Endodermal cell (in vitro differentiated cells): Measurements from ENCODE around the gene CEP83. TPM values are rescaled to one million over a fixed set of nuclear protein-coding genes. Genes with fewer than 3 reads are reported as not detected.
A peak's percentile ranks its signal among the peaks of the same experiment; 100 is the strongest.
"Not testable (repeated sequence)": the region's sequence is repeated elsewhere in the genome, so short reads cannot be mapped to it uniquely, and the experiment has no call there.

Source experiments
- DNase-seq: peaks from one replicate; pipeline ENCODE4 v3.0.0-alpha.2; 2017
- H3K27ac ChIP-seq: 2 replicates; pipeline ENCODE4 v1.5.1; 2013; ENCODE audit warnings: mild to moderate bottlenecking, low read depth, low read length, moderate library complexity
- H3K27me3 ChIP-seq: 2 replicates; pipeline ENCODE4 v1.6.1; 2013; ENCODE audit warnings: mild to moderate bottlenecking, low read length, moderate library complexity; ENCODE audit not compliant: insufficient read depth, control insufficient read depth, poor library complexity, severe bottlenecking
- H3K36me3 ChIP-seq: 2 replicates; pipeline ENCODE4 v1.7.0; 2013; ENCODE audit warnings: mild to moderate bottlenecking, low read length, moderate library complexity; ENCODE audit not compliant: control insufficient read depth, insufficient read depth
- H3K4me1 ChIP-seq: one replicate; pipeline ENCODE4 v1.7.0; 2013; ENCODE audit warnings: low read length; ENCODE audit not compliant: control insufficient read depth, insufficient read depth
- H3K4me3 ChIP-seq: 2 replicates; pipeline ENCODE4 v1.5.1; 2013; ENCODE audit warnings: mild to moderate bottlenecking, low read length, moderate library complexity
- H3K9ac ChIP-seq: 2 replicates; pipeline ENCODE4 v1.6.1; 2013; ENCODE audit warnings: mild to moderate bottlenecking, low read length, moderate library complexity; ENCODE audit not compliant: poor library complexity, severe bottlenecking; ENCODE audit errors: extremely low read depth
- H3K9me3 ChIP-seq: 2 replicates; pipeline ENCODE4 v1.6.1; 2013; ENCODE audit warnings: mild to moderate bottlenecking, low read length, moderate library complexity; ENCODE audit not compliant: control insufficient read depth
- H3K27ac Mint-ChIP-seq: 2 replicates; pipeline ENCODE4 v1.8.0; 2020; ENCODE audit warnings: mixed read lengths
- H3K27me3 Mint-ChIP-seq: 2 replicates; pipeline ENCODE4 v1.8.0; 2021; ENCODE audit warnings: mild to moderate bottlenecking, mixed read lengths; ENCODE audit not compliant: insufficient read depth
- H3K36me3 Mint-ChIP-seq: 2 replicates; pipeline ENCODE4 v1.8.0; 2020; ENCODE audit warnings: low read depth, mixed read lengths
- H3K4me1 Mint-ChIP-seq: 2 replicates; pipeline ENCODE4 v1.8.0; 2020; ENCODE audit warnings: mixed read lengths
- H3K4me3 Mint-ChIP-seq: 2 replicates; pipeline ENCODE4 v1.8.0; 2020; ENCODE audit warnings: mild to moderate bottlenecking, moderate library complexity, mixed read lengths
- H3K9me3 Mint-ChIP-seq: 2 replicates; pipeline ENCODE4 v1.8.0; 2020; ENCODE audit warnings: mild to moderate bottlenecking, mixed read lengths
- WGBS, 2 experiments: methylation state at CpG; one replicate each; pipeline versions ENCODE4 v1.1.5 to v1.1.7; 2013; ENCODE audit warnings: missing lambda C conversion rate in 2 of 2, mixed read lengths in 1 of 2; ENCODE audit not compliant: insufficient coverage in 1 of 2, insufficient read length in 1 of 2; 5-methylcytosine and 5-hydroxymethylcytosine counted together
- total RNA-seq, 2 donors: library from RNA; stranded (reverse); fragmentation: NEBNext Ultra II Directional in 1 of 2; extraction: Animal tissue kit (Norgen Biotek cat#: 25700) in 1 of 2; gene quantifications; 2 replicates in 1 of 2; 3 replicates in 1 of 2; pipeline ENCODE4 v1.2.1, GENCODE V29; 2021
- TF ChIP-seq, protein P1 (sequence below): fragments of 200-600 bp; sonication (generic); conservative IDR thresholded peaks from 2 replicates; pipeline ENCODE4 v1.5.0; 2021; ENCODE audit warnings: antibody characterized with exemption, mild to moderate bottlenecking

CEP83 gene
- total RNA-seq, 2 donors from 2014 or later: 28.6 to 36.3 TPM

DNA sequence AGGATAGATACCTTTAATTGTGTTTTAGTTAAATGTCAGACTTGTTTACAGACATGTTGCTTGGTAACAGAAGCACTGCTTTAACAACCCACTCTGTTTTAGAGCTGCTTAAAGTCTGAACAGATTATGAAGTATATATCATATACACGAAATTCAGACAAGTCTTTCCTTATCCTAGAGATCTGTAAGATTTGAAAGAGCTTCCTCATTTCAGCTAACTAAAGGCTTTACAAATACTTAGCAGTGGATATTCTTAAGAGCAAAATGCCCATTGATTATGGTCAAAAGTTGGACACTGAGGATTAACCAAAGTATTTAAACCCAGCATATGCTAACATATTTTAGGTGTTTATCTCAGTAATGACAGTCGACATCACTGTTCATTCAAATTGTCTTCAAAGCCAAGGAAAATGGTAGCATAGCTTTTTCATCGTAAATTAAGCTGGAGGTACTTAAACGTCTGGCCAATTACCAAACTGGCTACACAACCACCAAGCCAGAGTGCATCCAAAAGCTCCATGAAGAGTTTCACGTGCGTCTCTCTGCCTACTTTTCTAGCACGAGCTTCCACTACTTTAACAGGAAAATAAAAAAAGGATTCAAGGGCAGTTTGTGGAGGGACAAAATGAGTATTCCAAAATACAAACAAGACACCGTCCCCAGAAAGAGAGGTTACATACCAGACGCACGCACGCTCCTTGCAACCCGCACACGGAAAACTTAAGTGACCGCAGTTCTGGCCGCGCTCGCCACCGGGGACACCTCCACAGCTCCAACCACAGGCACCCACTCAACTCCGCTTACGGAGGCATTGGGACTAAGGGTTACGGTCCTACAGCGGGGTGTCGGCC, 565 bp downstream of the CEP83 start:
- Histone ChIP-seq H3K27me3 (no peaks in the 10 kb centered on the region), H3K27ac (peak overlapping the region; percentile 27), H3K9ac (peak overlapping the region; percentile 67), H3K9me3 (peaks cover 6% of the 10 kb centered on the region), H3K4me3 (peak overlapping the region; percentile 81), H3K36me3 (no peaks in the 10 kb centered on the region), H3K4me1 (no peaks in the 10 kb centered on the region)
- H3K27ac Mint-ChIP-seq: peak overlapping the region; percentile 94
- DNase-seq: no peak
- 4 to 15% methylated on average over 5 to 23 of the region's 23 CpGs for WGBS, 2 experiments
- H3K9me3 Mint-ChIP-seq: peaks cover 6% of the 10 kb centered on the region
- H3K4me1 Mint-ChIP-seq: peaks cover 6% of the 10 kb centered on the region
- H3K4me3 Mint-ChIP-seq: peak overlapping the region; percentile 85
- TF ChIP-seq, protein P1, sequence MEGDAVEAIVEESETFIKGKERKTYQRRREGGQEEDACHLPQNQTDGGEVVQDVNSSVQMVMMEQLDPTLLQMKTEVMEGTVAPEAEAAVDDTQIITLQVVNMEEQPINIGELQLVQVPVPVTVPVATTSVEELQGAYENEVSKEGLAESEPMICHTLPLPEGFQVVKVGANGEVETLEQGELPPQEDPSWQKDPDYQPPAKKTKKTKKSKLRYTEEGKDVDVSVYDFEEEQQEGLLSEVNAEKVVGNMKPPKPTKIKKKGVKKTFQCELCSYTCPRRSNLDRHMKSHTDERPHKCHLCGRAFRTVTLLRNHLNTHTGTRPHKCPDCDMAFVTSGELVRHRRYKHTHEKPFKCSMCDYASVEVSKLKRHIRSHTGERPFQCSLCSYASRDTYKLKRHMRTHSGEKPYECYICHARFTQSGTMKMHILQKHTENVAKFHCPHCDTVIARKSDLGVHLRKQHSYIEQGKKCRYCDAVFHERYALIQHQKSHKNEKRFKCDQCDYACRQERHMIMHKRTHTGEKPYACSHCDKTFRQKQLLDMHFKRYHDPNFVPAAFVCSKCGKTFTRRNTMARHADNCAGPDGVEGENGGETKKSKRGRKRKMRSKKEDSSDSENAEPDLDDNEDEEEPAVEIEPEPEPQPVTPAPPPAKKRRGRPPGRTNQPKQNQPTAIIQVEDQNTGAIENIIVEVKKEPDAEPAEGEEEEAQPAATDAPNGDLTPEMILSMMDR: no peak
- no peaks in the 10 kb centered on the region for H3K27me3 Mint-ChIP-seq
- H3K36me3 Mint-ChIP-seq: peaks cover 19% of the 10 kb centered on the region

DNA sequence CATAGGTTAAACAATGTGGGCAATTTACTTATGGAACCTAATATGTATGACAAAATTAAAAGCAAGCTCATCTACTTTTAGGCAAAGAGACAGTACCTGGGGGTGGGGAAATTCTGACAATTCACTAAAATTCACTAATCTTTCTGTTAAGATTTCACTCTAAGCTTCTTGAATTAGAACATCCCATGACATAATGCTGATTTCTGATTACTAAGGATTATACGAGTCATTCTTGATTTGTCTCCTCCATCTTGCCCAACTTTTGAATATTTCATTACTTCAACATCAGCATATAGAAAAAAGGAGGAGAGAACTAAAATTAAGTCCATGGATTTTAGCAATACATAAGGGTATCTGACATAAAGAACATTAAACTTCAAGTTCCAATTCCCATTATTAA, 2.4 kb downstream of the CEP83 start:
- Histone ChIP-seq H3K9me3 (peaks cover 6% of the 10 kb centered on the region), H3K27ac (no peak overlapping the region), H3K9ac (no peak overlapping the region), H3K4me3 (no peak overlapping the region), H3K27me3 (no peaks in the 10 kb centered on the region), H3K36me3 (no peaks in the 10 kb centered on the region), H3K4me1 (no peaks in the 10 kb centered on the region)
- Mint-ChIP-seq H3K27ac (no peak overlapping the region), H3K9me3 (peaks cover 6% of the 10 kb centered on the region), H3K36me3 (peaks cover 20% of the 10 kb centered on the region), H3K4me3 (no peak overlapping the region), H3K27me3 (no peaks in the 10 kb centered on the region), H3K4me1 (peaks cover 6% of the 10 kb centered on the region)
- TF ChIP-seq, protein P1: no peak
- no peak for DNase-seq
- 90% methylated on average over 1 of the region's 1 CpG; no CpG with 5 or more reads in 1 of the 2 experiments for WGBS, 2 experiments

DNA sequence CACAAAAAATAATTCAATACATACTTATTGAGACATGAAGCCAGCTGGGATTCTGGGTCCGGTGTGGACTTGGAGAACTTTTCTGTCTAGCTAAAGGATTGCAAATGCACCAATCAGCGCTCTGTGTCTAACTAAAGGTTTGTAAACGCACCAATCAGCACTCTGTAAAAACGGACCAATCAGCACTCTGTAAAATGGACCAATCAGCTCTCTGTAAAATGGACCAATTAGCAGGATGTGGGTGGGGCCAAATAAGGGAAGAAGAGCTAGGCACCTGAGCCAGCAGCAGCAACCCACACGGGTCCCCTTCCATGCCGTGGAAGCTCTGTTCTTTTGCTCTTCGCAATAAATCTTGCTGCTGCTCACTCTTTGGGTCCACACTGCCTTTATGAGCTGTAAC, 5.3 kb downstream of the CEP83 start:
- not testable (repeated sequence) for H3K36me3 ChIP-seq, H3K9ac ChIP-seq, H3K27me3 Mint-ChIP-seq, H3K4me1 ChIP-seq, H3K4me1 Mint-ChIP-seq, DNase-seq, H3K27me3 ChIP-seq, H3K9me3 Mint-ChIP-seq, H3K4me3 Mint-ChIP-seq, H3K27ac Mint-ChIP-seq, H3K27ac ChIP-seq, H3K4me3 ChIP-seq
- H3K36me3 Mint-ChIP-seq: peaks cover 36% of the 10 kb centered on the region
- WGBS, 2 experiments: 84 to 95% methylated on average over 4 to 7 of the region's 7 CpGs
- peaks cover 21% of the 10 kb centered on the region for H3K9me3 ChIP-seq
